Motor neuron (in vitro differentiated cells): ENCODE results near the gene ZNF844. TPM values are rescaled to one million over a fixed set of nuclear protein-coding genes. Genes with fewer than 3 reads are reported as not detected.
"Not testable (repeated sequence)": the region's sequence is repeated elsewhere in the genome, so short reads cannot be mapped to it uniquely, and the experiment has no call there.

ENCODE experiments used
- ATAC-seq, 8 experiments: fragments of 200-7000 bp; cut with Tn5 transposase; replicated peaks in 6 of 8; 2 replicates each; pipeline ENCODE4 v1.8.0; 2021; ENCODE audit warnings: mild to moderate bottlenecking in 8 of 8, moderate library complexity in 8 of 8
- H3K27ac ChIP-seq, 2 donors: fragments of 250-450 bp; sonication (Bioruptor Pico); 2 replicates each; pipeline ENCODE4 v1.9.0; 2021; ENCODE audit warnings: antibody characterized with exemption in 2 of 2, mild to moderate bottlenecking in 2 of 2, moderate library complexity in 1 of 2
- H3K4me1 ChIP-seq, 2 donors: fragments of 250-450 bp; sonication (Bioruptor Pico); replicated peaks in 1 of 2; 2 replicates each; pipeline ENCODE4 v1.6.1; 2021; ENCODE audit warnings: antibody characterized with exemption in 2 of 2, mild to moderate bottlenecking in 2 of 2, moderate library complexity in 1 of 2
- H3K4me3 ChIP-seq, 5 donors: fragments of 250-450 bp; sonication (Bioruptor Pico); 2 replicates each; pipeline ENCODE4 v1.9.0; 2021; ENCODE audit warnings: antibody characterized with exemption in 5 of 5, mild to moderate bottlenecking in 5 of 5, moderate library complexity in 4 of 5
- WGBS, 10 experiments: fragments of 450-650 bp; shearing (Covaris generic); methylation state at CpG; one replicate each; pipeline ENCODE4 v1.0.0; 2022; 5-methylcytosine and 5-hydroxymethylcytosine counted together
- in situ Hi-C, 9 experiments: fragments of 400-800 bp; cut with MboI; loops; one replicate each; pipeline ENCODE4 v1.15.0; 2021; ENCODE audit warnings: low sequenced_read_pairs in 9 of 9, low pct_unique_long_range_greater_than_20kb in 2 of 9; ENCODE audit not compliant: unreplicated experiment in 9 of 9
- total RNA-seq, 8 experiments: library from RNA; unstranded; fragments of 300-600 nt; gene quantifications; 2 replicates each; pipeline versions ENCODE4 v1.2.3 to v1.2.4, GENCODE V29; 2022

Gene ZNF844
- total RNA-seq, 8 experiments from 2014 or later: 0.22 to 25.3 (median 14.8) TPM

DNA sequence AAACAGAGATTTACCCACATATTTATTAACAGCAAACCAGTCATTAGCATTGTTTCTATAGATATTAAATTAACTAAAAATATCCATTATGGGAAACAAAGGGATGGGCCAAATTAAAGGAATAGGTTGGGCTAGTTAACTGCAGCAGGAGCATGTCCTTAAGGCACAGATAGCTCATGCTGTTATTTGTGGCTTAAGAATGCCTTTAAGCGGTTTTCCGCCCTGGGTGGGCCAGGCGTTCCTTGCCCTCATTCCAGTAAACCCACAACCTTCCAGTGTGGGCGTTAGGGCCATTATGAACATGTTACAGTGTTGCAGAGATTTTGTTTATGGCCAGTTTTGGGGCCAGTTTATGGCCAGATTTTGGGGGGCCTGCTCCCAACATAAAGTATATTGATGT, 39.4 kb downstream of the ZNF844 start:
- H3K4me3 ChIP-seq, in situ Hi-C loops, H3K27ac ChIP-seq, H3K4me1 ChIP-seq, ATAC-seq: not testable (repeated sequence)
- 20 to 100% (median 97%) methylated on average over 1 to 4 of the region's 4 CpGs; no CpG with 5 or more reads in 7 of the 10 experiments for WGBS, 10 experiments

DNA sequence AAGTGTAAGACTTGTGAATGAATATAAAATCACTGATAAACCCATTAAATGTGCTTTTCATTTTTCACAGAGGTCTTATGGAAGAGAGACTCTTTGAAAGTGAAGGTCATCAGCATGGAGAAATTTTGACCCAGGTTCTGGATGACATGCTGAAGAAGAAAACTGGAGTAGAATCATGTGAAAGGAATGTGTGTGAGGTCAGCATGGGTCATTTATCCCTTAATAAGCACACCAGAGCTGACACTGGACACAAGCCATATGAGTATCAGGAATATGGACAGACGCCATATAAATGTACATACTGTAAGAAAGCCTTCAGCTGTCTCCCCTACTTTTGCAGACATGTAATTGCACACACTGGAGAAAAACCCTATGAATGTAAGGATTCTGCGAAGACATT, 46.6 kb downstream of the ZNF844 start:
- in situ Hi-C loops: no loop called here
- ATAC-seq: no peak
- 44 to 100% (median 70%) methylated on average over 1 to 2 of the region's 2 CpGs; no CpG with 5 or more reads in 2 of the 10 experiments for WGBS, 10 experiments
- Histone ChIP-seq H3K27ac (no peak overlapping the region), H3K4me3 (no peak overlapping the region), H3K4me1 (no peaks in the 10 kb centered on the region)

DNA sequence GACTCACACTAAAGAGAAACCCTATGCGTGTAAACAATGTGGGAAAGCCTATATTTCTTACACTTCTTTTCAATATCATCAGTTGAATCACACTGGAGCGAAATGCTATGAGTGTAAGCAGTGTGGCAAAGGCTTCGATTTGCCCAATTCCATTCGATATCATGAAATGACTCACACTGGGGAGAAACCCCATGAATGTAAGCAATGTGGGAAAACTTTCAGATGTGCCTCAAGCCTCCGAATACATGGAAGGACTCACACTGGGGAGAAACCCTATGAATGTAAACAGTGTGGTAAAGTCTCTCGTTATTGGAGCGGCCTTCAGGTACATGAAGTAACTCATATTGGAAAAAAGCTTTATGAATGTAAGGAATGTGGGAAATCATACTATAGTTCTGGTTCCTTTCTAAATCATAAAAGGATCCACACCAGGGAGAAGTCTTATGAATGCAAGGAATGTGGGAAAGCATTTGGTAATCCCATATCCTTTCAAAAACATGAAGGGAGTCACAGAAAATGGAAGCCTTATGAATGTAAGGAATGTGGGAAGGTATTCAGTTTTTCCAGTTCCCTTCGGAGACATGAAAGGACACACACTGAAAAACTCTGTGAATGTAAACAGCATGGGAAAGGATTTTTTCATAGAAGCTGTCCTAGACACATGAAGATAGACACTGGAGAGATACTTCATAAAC, 47.6 kb downstream of the ZNF844 start:
- no peak for ATAC-seq
- Histone ChIP-seq H3K4me1 (no peaks in the 10 kb centered on the region), H3K27ac (no peak overlapping the region), H3K4me3 (no peak overlapping the region)
- in situ Hi-C loops: no loop called here
- 78 to 98% (median 91%) methylated on average over 3 to 8 of the region's 8 CpGs; no CpG with 5 or more reads in 1 of the 10 experiments for WGBS, 10 experiments

DNA sequence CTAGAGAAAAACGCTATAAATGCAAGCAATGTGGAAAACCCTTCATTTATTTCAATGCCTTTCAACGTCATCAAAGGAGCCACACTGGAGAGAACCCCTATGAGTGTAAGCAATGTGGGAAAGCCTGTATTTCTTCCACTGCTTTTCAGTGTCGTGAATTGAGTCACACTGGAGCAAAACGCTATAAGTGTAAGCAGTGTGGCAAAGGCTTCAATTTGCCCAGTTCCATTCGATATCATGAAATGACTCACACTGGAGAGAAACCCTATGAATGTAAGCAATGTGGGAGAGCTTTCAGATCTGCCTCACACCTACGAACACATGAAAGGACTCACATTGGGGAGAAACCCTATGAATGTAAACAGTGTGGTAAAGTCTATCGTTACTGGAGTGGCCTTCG, 48.2 kb downstream of the ZNF844 start:
- no peak for ATAC-seq
- 64 to 98% (median 90%) methylated on average over 1 to 7 of the region's 8 CpGs for WGBS, 10 experiments
- in situ Hi-C loops: no loop called here

GRCh38 chr19:12113121-12113520, 48.6 kb downstream of the ZNF844 start:
- H3K27ac ChIP-seq: no peak overlapping the region
- 51 to 100% (median 90%) methylated on average over 1 to 5 of the region's 5 CpGs for WGBS, 10 experiments
- no peak overlapping the region for H3K4me3 ChIP-seq
- H3K4me1 ChIP-seq: no peaks in the 10 kb centered on the region
- in situ Hi-C loops: no loop called here
- ATAC-seq: no peak

More for the DNA sequence above, 48.2 kb downstream of the ZNF844 start:
- Histone ChIP-seq H3K4me3 (no peak overlapping the region), H3K4me1 (no peaks in the 10 kb centered on the region), H3K27ac (no peak overlapping the region)

GRCh38 chr19:12117201-12117970, 52.9 kb downstream of the ZNF844 start:
- Histone ChIP-seq H3K4me1 (no peaks in the 10 kb centered on the region), H3K4me3 (no peak overlapping the region), H3K27ac (no peak overlapping the region)
- in situ Hi-C loops: no loop called here
- no peak for ATAC-seq
- 20 to 100% (median 90%) methylated on average over 1 to 11 of the region's 33 CpGs; no CpG with 5 or more reads in 5 of the 10 experiments for WGBS, 10 experiments

DNA sequence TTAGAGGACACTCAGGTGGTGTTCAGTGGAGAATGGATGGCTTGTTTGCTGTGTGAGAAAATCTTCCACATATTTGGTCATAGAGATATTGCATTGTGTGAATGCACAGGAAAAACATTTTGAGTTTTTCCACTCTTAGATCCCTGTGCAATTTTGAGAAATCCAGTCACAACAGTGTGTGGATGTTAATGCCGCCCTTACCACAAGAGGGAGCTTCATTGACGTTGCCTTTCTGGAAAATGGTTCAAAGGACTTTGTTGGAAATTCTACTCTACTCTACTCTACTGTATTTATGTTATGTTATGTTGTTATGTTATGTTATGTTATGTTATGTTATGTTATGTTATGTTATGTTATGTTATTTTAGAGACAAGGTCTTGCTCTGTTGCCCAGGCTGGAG, 62.2 kb downstream of the ZNF844 start:
- Histone ChIP-seq H3K4me3 (no peak overlapping the region), H3K27ac (no peak overlapping the region), H3K4me1 (no peaks in the 10 kb centered on the region)
- peak in 1 of 8 experiments; percentile 46 for ATAC-seq
- in situ Hi-C loops: no loop called here
- 8 to 90% (median 60%) methylated on average over 1 to 2 of the region's 2 CpGs; no CpG with 5 or more reads in 5 of the 10 experiments for WGBS, 10 experiments

Other genes with a start within 250 kb of the ZNF844 start
- gene ZNF439, start 216.0 kb upstream of the ZNF844 start, total RNA-seq: 10 to 100 TPM in 4 of 8 experiments, 1 to 10 TPM in 4; 1.7 to 19.2 (median 11.0) TPM
- gene ZNF69, start 176.9 kb upstream of the ZNF844 start, total RNA-seq: 10 to 100 TPM in 3 of 8 experiments, 1 to 10 TPM in 5; 2.3 to 13.7 (median 8.5) TPM
- 10 to 100 TPM in 7 of 8 experiments, 1 to 10 TPM in 1; 4.3 to 22.7 (median 15.2) TPM for gene ZNF700, start 139.6 kb upstream of the ZNF844 start, total RNA-seq
- gene ZNF763, start 99.7 kb upstream of the ZNF844 start, total RNA-seq: 1 to 10 TPM in 7 of 8 experiments, under 1 TPM in 1; 0.99 to 9.6 (median 6.7) TPM
- 10 to 100 TPM in 5 of 8 experiments, 1 to 10 TPM in 3; 2.1 to 33.8 (median 20.0) TPM for gene ZNF433, start 29.1 kb upstream of the ZNF844 start, total RNA-seq
- gene ZNF878, start 11.8 kb upstream of the ZNF844 start, total RNA-seq: 1 to 10 TPM in 5 of 8 experiments, under 1 TPM in 1, not detected in 2; 0.36 to 3.0 (median 1.3) TPM
- 10 to 100 TPM in 5 of 8 experiments, 1 to 10 TPM in 3; 2.2 to 31.9 (median 16.8) TPM for gene ZNF20, start 75.6 kb downstream of the ZNF844 start, total RNA-seq
- gene ZNF625, start 92.0 kb downstream of the ZNF844 start, total RNA-seq: 10 to 100 TPM in 6 of 8 experiments, 1 to 10 TPM in 2; 1.6 to 36.3 (median 30.2) TPM
- gene ZNF136, start 98.4 kb downstream of the ZNF844 start, total RNA-seq: 10 to 100 TPM in 4 of 8 experiments, 1 to 10 TPM in 4; 4.7 to 12.4 (median 10.5) TPM
- 10 to 100 TPM in 6 of 8 experiments, 1 to 10 TPM in 2; 8.3 to 21.7 (median 16.2) TPM for gene ZNF44, start 230.2 kb downstream of the ZNF844 start, total RNA-seq